Epithelial cell of proximal tubule (primary cell): Measurements from ENCODE around the gene GSAP. TPM values are rescaled to one million over a fixed set of nuclear protein-coding genes. Genes with fewer than 3 reads are reported as not detected.
"Not testable (repeated sequence)": the region's sequence is repeated elsewhere in the genome, so short reads cannot be mapped to it uniquely, and the experiment has no call there.

Experiments
- DNase-seq: peaks from one replicate; pipeline ENCODE4 v3.0.0-alpha.2; 2011; ENCODE audit warnings: low read depth
- H3K4me3 ChIP-seq: 2 replicates; pipeline ENCODE4 v1.5.1; 2011; ENCODE audit warnings: low read depth, mild to moderate bottlenecking, low read length
- total RNA-seq: library from RNA; depleted of rRNA; stranded (reverse); fragments of >200 nt; gene quantifications from 2 replicates; pipeline ENCODE4 v1.2.3, GENCODE V29; 2015
- TF ChIP-seq, protein P1 (sequence below): conservative IDR thresholded peaks from 2 replicates; pipeline ENCODE4 v1.5.1; 2012; ENCODE audit warnings: low read depth, mild to moderate bottlenecking, low read length

The GSAP gene
- total RNA-seq, 1 donor from 2014 or later, result 1.2 TPM

DNA sequence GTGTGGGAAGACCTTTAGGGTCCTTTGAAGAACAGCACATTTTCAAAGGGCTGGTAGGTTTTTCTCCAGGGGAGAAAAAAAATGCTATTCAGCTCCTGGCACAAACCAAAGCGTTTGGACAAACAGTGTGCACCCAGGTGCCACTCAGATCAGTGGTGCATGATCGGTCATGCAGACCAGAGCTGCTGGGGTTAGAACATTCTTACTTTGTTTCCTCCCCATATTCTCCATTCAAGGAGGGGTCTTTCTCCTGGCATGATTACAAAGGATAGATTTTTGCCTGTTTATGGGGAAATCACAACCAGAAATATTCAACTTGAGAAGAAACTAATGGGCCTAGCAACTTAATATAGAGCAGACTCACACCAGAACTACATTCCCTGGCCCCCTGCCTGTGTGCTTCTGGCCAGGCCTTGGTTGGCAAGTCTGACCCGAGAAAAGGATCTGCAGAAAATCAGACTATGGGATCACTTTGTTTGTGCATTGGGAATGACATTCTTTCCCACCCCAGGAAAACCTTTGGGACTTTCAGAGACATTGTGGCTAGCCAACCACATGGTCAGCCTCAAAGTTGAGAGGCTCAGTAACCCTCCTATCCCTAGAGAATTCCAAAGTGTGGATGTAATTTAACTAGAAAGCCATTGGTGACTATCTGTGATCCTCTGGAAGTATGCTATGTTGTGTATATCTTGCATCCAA, 134.2 kb downstream of the GSAP start:
- no peak for DNase-seq
- TF ChIP-seq, protein P1, sequence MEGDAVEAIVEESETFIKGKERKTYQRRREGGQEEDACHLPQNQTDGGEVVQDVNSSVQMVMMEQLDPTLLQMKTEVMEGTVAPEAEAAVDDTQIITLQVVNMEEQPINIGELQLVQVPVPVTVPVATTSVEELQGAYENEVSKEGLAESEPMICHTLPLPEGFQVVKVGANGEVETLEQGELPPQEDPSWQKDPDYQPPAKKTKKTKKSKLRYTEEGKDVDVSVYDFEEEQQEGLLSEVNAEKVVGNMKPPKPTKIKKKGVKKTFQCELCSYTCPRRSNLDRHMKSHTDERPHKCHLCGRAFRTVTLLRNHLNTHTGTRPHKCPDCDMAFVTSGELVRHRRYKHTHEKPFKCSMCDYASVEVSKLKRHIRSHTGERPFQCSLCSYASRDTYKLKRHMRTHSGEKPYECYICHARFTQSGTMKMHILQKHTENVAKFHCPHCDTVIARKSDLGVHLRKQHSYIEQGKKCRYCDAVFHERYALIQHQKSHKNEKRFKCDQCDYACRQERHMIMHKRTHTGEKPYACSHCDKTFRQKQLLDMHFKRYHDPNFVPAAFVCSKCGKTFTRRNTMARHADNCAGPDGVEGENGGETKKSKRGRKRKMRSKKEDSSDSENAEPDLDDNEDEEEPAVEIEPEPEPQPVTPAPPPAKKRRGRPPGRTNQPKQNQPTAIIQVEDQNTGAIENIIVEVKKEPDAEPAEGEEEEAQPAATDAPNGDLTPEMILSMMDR, result no peak
- peak overlapping the region; percentile 34 for H3K4me3 ChIP-seq

DNA sequence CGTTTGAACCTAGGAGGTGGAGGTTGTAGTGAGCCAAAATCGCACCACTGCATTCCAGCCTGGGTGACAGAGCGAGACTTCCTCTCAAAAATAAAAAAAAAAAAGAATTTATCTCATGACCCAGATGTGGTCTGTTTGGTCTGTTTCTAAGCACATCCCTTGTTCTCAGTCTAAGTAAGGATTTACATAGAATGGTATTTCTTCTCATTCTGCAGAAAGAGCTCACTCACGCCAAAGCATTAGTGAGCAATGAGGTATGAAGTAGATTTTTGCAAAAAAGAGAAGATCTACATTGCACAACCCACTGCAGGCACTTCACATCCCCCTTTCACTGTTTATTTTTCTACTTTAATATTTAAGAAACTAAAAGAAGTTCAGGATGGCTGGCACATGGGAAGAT, 140.0 kb downstream of the GSAP start:
- H3K4me3 ChIP-seq, result no peak overlapping the region
- TF ChIP-seq, protein P1, result no peak
- DNase-seq, result no peak

DNA sequence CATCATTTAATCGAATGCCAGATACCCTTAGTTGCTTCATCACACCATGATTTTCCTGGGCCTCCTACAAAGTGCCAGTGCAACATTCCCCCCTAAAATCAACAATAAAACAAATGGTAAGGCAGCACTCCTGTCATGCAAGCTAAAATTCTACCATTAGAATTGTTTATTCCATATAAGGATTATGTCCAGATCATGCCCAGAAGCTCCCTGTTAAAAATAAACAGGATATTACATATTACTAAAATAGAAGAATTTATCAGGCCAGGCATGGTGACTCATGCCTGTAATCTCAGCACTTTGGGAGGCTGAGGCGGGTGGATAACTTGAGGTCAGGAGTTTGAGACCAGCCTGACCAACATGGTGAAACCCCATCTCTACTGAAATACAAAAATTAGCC, 140.5 kb downstream of the GSAP start:
- H3K4me3 ChIP-seq, DNase-seq: not testable (repeated sequence)

DNA sequence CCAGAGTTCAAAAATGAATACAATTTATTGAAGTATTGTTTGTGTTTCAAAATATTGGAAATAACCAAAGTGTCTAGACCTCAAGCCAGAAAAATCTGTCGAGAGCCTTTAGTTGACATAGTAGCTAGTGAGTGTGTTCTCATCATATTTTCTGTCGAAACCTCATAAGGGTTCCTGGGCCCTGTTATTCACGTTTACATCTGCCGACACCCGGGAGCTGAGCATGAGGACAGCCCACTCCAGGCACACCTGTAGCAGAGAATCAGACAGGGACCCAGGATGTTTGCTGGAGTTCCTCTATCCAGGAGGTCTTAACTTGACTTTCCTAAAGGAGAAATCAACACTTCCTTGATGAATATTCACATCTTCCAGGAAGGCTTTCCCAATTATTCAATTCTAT, 144.4 kb downstream of the GSAP start:
- no peak for DNase-seq
- TF ChIP-seq, protein P1, result no peak
- H3K4me3 ChIP-seq, result no peak overlapping the region

DNA sequence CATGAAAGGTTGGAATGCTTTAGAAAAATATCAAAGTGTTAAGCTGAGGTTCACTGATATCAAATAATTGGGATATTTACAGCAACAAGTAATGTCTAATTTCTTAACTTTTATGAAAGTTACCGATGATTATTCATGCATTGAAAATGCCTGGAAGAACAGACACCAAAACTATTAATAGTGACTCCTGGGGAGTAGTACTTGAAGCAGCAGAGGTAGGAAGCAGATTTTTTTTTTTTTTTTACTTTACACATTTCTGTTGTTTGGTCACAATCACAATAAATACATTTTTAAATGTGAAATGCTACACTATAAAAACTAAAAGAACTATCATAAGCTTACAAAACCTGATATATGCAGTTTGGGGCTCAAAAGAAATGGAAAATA, 146.1 kb downstream of the GSAP start:
- no peak overlapping the region for H3K4me3 ChIP-seq
- DNase-seq, result no peak
- TF ChIP-seq, protein P1, result no peak

DNA sequence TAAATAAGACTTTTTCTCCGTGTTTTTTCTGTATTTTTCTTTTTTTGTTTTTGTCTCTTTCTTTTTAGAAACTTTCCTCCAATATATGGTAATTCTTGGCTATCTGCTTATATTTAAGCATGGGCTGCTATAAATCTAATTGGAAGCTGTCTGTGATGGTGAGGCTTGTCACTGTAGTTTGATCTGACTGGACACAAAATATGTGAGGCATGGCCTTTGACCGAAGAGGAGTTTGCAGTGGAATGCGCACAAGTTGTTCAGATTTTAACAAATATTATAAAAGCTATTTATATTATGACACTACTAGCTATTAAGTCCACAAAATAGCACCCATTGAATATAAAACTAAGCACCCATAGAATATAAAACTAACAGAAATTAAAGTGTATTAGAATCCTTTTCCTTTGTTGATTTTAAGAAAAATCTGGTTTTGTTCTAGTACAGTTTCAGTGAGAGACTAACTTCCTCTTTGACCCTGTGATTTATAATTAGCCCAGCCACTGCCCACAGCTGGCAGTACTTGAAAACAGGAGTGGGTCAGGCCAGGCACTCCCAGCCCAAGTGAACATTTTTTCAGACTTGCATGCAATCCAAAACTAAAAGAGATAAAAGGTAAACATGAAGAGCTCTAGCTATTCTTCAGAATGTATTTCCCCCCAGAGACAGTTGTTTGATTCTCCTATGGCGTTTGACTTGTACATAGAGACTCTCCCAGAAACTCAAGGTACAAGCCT, 146.6 kb downstream of the GSAP start:
- no peak for DNase-seq
- H3K4me3 ChIP-seq, result no peak overlapping the region
- TF ChIP-seq, protein P1, result no peak

DNA sequence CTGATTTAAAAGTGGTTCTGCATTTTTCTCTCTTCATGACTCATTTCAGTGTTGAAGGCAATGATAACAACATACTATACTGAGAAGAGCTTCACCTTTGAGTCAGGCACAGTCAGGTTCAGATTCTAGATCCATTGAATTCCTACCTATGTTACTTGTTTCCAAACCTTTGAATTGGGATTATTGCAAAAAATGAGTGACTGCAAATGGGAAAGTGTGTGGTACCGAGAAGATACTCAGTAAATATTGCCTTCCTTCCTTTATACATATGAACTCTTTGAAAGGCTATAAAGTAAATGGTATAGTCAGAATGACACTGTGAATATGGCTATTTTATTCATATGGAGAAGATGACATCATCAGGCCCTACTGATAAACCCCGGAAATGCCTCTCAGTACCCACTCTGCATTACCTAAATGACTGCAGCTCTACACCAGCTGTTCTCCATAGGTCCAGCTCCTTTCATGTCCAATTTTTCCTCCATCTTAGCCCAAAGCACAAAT, 149.8 kb downstream of the GSAP start:
- TF ChIP-seq, protein P1, result no peak
- H3K4me3 ChIP-seq, result no peak overlapping the region
- DNase-seq, result no peak
